ENCODE measurements around the gene JHY. TPM values are rescaled to one million over a fixed set of nuclear protein-coding genes. Genes with fewer than 3 reads are reported as not detected.

Gene JHY
- total and polyA plus RNA-seq, 2 donors (not counting 1 experiment from before 2014, with no cell fraction given): 2.3 to 5.1 TPM

DNA sequence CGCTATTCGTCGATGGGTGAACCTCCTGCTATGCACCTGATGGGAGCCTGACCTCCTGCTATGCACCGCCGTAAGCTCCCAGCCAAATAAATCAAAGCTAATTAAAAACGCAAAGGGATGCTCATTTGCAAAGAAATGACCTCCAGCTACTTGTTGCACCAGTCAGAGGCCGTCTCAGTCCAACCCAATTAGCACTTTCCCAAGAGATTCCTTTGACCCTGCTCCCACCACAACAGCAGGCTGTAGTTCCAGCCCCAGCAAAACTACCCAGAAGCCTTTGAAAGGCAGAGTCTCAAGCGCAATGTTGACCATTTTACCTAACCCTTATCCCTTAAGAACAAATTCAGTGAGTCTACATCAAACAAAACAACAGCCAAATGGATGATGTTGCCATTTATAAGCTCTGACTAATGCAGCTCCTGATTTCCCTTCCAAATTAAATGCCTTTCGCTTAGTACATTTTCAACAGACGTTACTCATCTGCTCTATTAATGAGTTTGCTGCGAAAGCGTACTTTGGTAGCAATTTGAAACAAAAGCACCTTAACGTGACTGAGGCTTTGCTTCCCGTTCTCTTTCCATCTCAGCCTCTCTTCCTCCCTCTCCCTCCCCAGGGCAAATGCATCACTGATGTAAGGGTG, 116.3 kb downstream of the JHY start:
- no peaks in the 10 kb centered on the region for H3K9me3 Mint-ChIP-seq (ENCODE audit: insufficient read depth)
- Histone ChIP-seq H3K27me3 (replicated peaks in 1 of 4; ENCODE audit: control extremely low read depth in 1 of 4, control insufficient read depth in 3 of 4, insufficient read depth in 4 of 4, low read length in 3 of 4) (peaks cover 0 to 3% (median 0%) of the 10 kb centered on the region in 4 experiments), H3K9me3 (ENCODE audit: control extremely low read depth in 1 of 3, control insufficient read depth in 2 of 3, insufficient read depth in 1 of 3, low read length in 2 of 3) (no peaks in the 10 kb centered on the region), H3K27ac (ENCODE audit: low read length in 2 of 2) (no peak overlapping the region), H2AFZ (ENCODE audit: insufficient read depth, low read depth, low read length, poor library complexity, severe bottlenecking) (no peak overlapping the region), H4K20me1 (ENCODE audit: control insufficient read depth, insufficient read depth, low read length, poor library complexity, severe bottlenecking) (no peaks in the 10 kb centered on the region), H3K4me2 (replicated peaks; ENCODE audit: low read depth, low read length, poor library complexity, severe bottlenecking) (no peak overlapping the region), H3K36me3 (replicated peaks in 1 of 2; ENCODE audit: control extremely low read depth in 1 of 2, control insufficient read depth in 1 of 2, extremely low read depth in 1 of 2, insufficient read depth in 2 of 2, low read length in 1 of 2) (no peaks in the 10 kb centered on the region), H3K79me2 (ENCODE audit: control insufficient read depth, insufficient read depth, low read length) (no peaks in the 10 kb centered on the region), H3K9ac (ENCODE audit: low read length) (no peak overlapping the region), H3K4me1 (ENCODE audit: control insufficient read depth in 2 of 2, insufficient read depth in 2 of 2, low read length in 2 of 2) (no peaks in the 10 kb centered on the region), H3K4me3 (ENCODE audit: control extremely low read depth in 1 of 5, extremely low read depth in 1 of 5, insufficient read depth in 1 of 5, low read depth in 2 of 5, low read length in 4 of 5) (no peak overlapping the region)
- no peak overlapping the region for H3K4me3 Mint-ChIP-seq
- H3K27me3 Mint-ChIP-seq: peaks cover 45% of the 10 kb centered on the region
- POLR2A ChIA-PET: no interaction called here
- H3K4me1 Mint-ChIP-seq: no peaks in the 10 kb centered on the region
- TF ChIP-seq EZH2 (IDR thresholded peaks at IDR 0.05; ENCODE audit: borderline replicate concordance, insufficient read depth, low read depth, low read length, poor library complexity, severe bottlenecking) (no peak), CTCF (IDR thresholded peaks at IDR 0.05) (no peak)
- ATAC-seq (ENCODE audit: low read depth): no peak
- CTCF ChIA-PET: interaction anchor here (0.6 kb wide), 1 partner anchor 434 kb away, joined by 3 read pairs; no protein-coding TSS in a partner anchor
- WGBS (ENCODE audit: insufficient coverage): 61% methylated on average over 11 of the region's 14 CpGs
- intact Hi-C loops (cut with micrococcal nuclease): no loop called here
- no peak overlapping the region for H3K27ac Mint-ChIP-seq
- DNase-seq: no peak

GRCh38 chr11:123000721-123001120, 118.2 kb downstream of the JHY start:
- no peak overlapping the region for H3K4me3 Mint-ChIP-seq
- H4K20me1 ChIP-seq (ENCODE audit: control insufficient read depth, insufficient read depth, low read length, poor library complexity, severe bottlenecking): no peaks in the 10 kb centered on the region
- H3K27ac ChIP-seq (ENCODE audit: low read length in 2 of 2): no peak overlapping the region
- WGBS (ENCODE audit: insufficient coverage): no CpG with 5 or more reads among the region's 5 CpGs
- intact Hi-C loops (cut with micrococcal nuclease): no loop called here
- H3K79me2 ChIP-seq (ENCODE audit: control insufficient read depth, insufficient read depth, low read length): no peaks in the 10 kb centered on the region
- H3K27ac Mint-ChIP-seq: no peak overlapping the region
- no peak overlapping the region for H3K9ac ChIP-seq (ENCODE audit: low read length)
- no peak overlapping the region for H3K4me2 ChIP-seq (replicated peaks; ENCODE audit: low read depth, low read length, poor library complexity, severe bottlenecking)
- ATAC-seq (ENCODE audit: low read depth): no peak
- TF ChIP-seq CTCF (IDR thresholded peaks at IDR 0.05) (no peak), EZH2 (IDR thresholded peaks at IDR 0.05; ENCODE audit: borderline replicate concordance, insufficient read depth, low read depth, low read length, poor library complexity, severe bottlenecking) (no peak)
- H3K36me3 ChIP-seq (replicated peaks in 1 of 2; ENCODE audit: control extremely low read depth in 1 of 2, control insufficient read depth in 1 of 2, extremely low read depth in 1 of 2, insufficient read depth in 2 of 2, low read length in 1 of 2): no peaks in the 10 kb centered on the region
- H3K27me3 Mint-ChIP-seq: peaks cover 31% of the 10 kb centered on the region
- no peaks in the 10 kb centered on the region for H3K9me3 ChIP-seq (ENCODE audit: control extremely low read depth in 1 of 3, control insufficient read depth in 2 of 3, insufficient read depth in 1 of 3, low read length in 2 of 3)
- DNase-seq: no peak
- H3K4me1 ChIP-seq (ENCODE audit: control insufficient read depth in 2 of 2, insufficient read depth in 2 of 2, low read length in 2 of 2): no peaks in the 10 kb centered on the region
- peaks cover 0 to 5% (median 0%) of the 10 kb centered on the region in 4 experiments for H3K27me3 ChIP-seq (replicated peaks in 1 of 4; ENCODE audit: control extremely low read depth in 1 of 4, control insufficient read depth in 3 of 4, insufficient read depth in 4 of 4, low read length in 3 of 4)
- no peak overlapping the region for H2AFZ ChIP-seq (ENCODE audit: insufficient read depth, low read depth, low read length, poor library complexity, severe bottlenecking)
- POLR2A ChIA-PET: no interaction called here
- no peak overlapping the region for H3K4me3 ChIP-seq (ENCODE audit: control extremely low read depth in 1 of 5, extremely low read depth in 1 of 5, insufficient read depth in 1 of 5, low read depth in 2 of 5, low read length in 4 of 5)
- CTCF ChIA-PET: interaction anchor here (0.7 kb wide), 1 partner anchor 20 kb away, joined by 8 read pairs; no protein-coding TSS in a partner anchor
- H3K9me3 Mint-ChIP-seq (ENCODE audit: insufficient read depth): no peaks in the 10 kb centered on the region
- no peaks in the 10 kb centered on the region for H3K4me1 Mint-ChIP-seq

Measured in B cell (primary cell).